Esophagus muscularis mucosa (tissue), 4 donors: Measurements from ENCODE around the gene TPCN1. TPM values are rescaled to one million over a fixed set of nuclear protein-coding genes. Genes with fewer than 3 reads are reported as not detected.
A peak's percentile ranks its signal among the peaks of the same experiment; 100 is the strongest.

Experiments used
- DNase-seq: peaks from one replicate; pipeline ENCODE4 v3.0.0-alpha.2; 2017; ENCODE audit errors: extremely low spot score
- H3K27ac ChIP-seq, 4 donors: fragments of 200-600 bp; sonication (generic); replicated peaks in 1 of 4; 1 replicate in 3 of 4; 2 replicates in 1 of 4; pipeline ENCODE4 v1.5.1; 2016 to 2019; ENCODE audit warnings: mild to moderate bottlenecking in 1 of 4
- H3K27me3 ChIP-seq, 4 donors: fragments of 200-600 bp; sonication (generic); one replicate each; pipeline versions ENCODE4 v1.5.1 to v1.6.0; 2016 to 2019
- H3K36me3 ChIP-seq, 4 donors: fragments of 200-600 bp; sonication (generic); one replicate each; pipeline ENCODE4 v1.5.1; 2016 to 2019
- H3K4me1 ChIP-seq, 4 donors: fragments of 200-600 bp; sonication (generic); one replicate each; pipeline ENCODE4 v1.5.1; 2016 to 2019
- H3K4me3 ChIP-seq, 4 donors: fragments of 200-600 bp; sonication (generic); 1 replicate in 2 of 4; 2 replicates in 2 of 4; pipeline ENCODE4 v1.5.1; 2016 to 2019; ENCODE audit warnings: mild to moderate bottlenecking in 4 of 4, moderate library complexity in 1 of 4
- H3K9me3 ChIP-seq, 4 donors: fragments of 200-600 bp; sonication (generic); 1 replicate in 3 of 4; 2 replicates in 1 of 4; pipeline ENCODE4 v1.5.1; 2016 to 2019
- CTCF ChIP-seq, 3 experiments: fragments of 200-600 bp in 2 of 3; fragments of 450-650 bp in 1 of 3; sonication (generic) in 2 of 3; IDR thresholded peaks; one replicate each; pipeline ENCODE4 v1.5.1; 2017 to 2019; ENCODE audit warnings: antibody characterized with exemption in 3 of 3, mild to moderate bottlenecking in 2 of 3, moderate library complexity in 1 of 3
- EP300 ChIP-seq: sonication (generic); formaldehyde crosslinking; IDR thresholded peaks from one replicate; pipeline ENCODE4 v1.6.1; 2017; ENCODE audit warnings: antibody characterized with exemption
- POLR2A ChIP-seq: fragments of 450-650 bp; IDR thresholded peaks from one replicate; pipeline ENCODE4 v1.6.1; 2017; ENCODE audit warnings: antibody characterized with exemption, moderate library complexity, mild to moderate bottlenecking, low read depth
- POLR2AphosphoS5 ChIP-seq, 2 donors: sonication (generic); formaldehyde crosslinking; IDR thresholded peaks; one replicate each; pipeline ENCODE4 v1.6.1; 2017; ENCODE audit warnings: antibody characterized with exemption in 2 of 2
- WGBS: methylation state at CpG from one replicate; pipeline ENCODE4 v1.1.5; 2018; 5-methylcytosine and 5-hydroxymethylcytosine counted together
- intact Hi-C: fragments of 100-400 bp; cut with DNase I; formaldehyde crosslinking; loops from one replicate; pipeline ENCODE4 v1.15.1; 2023
- total RNA-seq, 4 donors: library from RNA; depleted of rRNA; stranded (reverse); fragments of >200 nt; gene quantifications; one replicate each; pipeline versions ENCODE4 v1.1.0 to v1.2.1, GENCODE V29; 2016

Gene TPCN1
- total RNA-seq, 4 donors from 2014 or later, result 31.1 to 54.0 (median 34.5) TPM

GRCh38 chr12:113257564-113257963 lies 36.3 kb downstream of the TPCN1 start:
- TF ChIP-seq EP300 (no peak), POLR2A (no peak), POLR2AphosphoS5 (IDR thresholded peaks at IDR 0.05) (no peak), CTCF (IDR thresholded peaks at IDR 0.05) (no peak)
- Histone ChIP-seq H3K27ac (no peak overlapping the region), H3K4me1 (peaks cover 30 to 47% (median 41%) of the 10 kb centered on the region in 4 donors), H3K27me3 (no peaks in the 10 kb centered on the region), H3K4me3 (no peak overlapping the region), H3K36me3 (peaks cover 0 to 13% (median 10%) of the 10 kb centered on the region in 4 donors), H3K9me3 (peaks cover 0 to 14% (median 2%) of the 10 kb centered on the region in 4 donors)
- intact Hi-C loops, result no loop called here
- no peak for DNase-seq

- H3K9me3 ChIP-seq, result no peaks in the 10 kb centered on the region
- H3K4me1 ChIP-seq, result peaks cover 30 to 54% (median 43%) of the 10 kb centered on the region in 4 donors
- intact Hi-C loops, result no loop called here
- H3K4me3 ChIP-seq, result no peak overlapping the region
- no peak for TF ChIP-seq POLR2AphosphoS5 (IDR thresholded peaks at IDR 0.05)
- no peak for TF ChIP-seq EP300
- no peak for TF ChIP-seq POLR2A
- TF ChIP-seq CTCF (IDR thresholded peaks at IDR 0.05), result no peak
- 85% methylated on average over 5 of the region's 5 CpGs for WGBS
- H3K36me3 ChIP-seq, result peaks cover 0 to 15% (median 10%) of the 10 kb centered on the region in 4 donors
- peak overlapping the region; percentile 58 to 72 (median 63) for H3K27ac ChIP-seq
- no peaks in the 10 kb centered on the region for H3K27me3 ChIP-seq
- DNase-seq, result no peak
These were observed 38.9 kb downstream of the TPCN1 start for GRCh38 chr12:113260127-113260526.

GRCh38 chr12:113260636-113261300 lies 39.5 kb downstream of the TPCN1 start:
- intact Hi-C loops, result no loop called here
- whole genome bisulfite sequencing, result 85% methylated on average over 12 of the region's 12 CpGs

GRCh38 chr12:113261847-113262470 lies 40.7 kb downstream of the TPCN1 start:
- peaks cover 8 to 34% (median 25%) of the 10 kb centered on the region in 4 donors for H3K36me3 ChIP-seq

More at GRCh38 chr12:113260636-113261300, 39.5 kb downstream of the TPCN1 start:
- peak overlapping the region; percentile 58 to 72 (median 63) for H3K27ac ChIP-seq
- H3K4me1 ChIP-seq, result peaks cover 30 to 54% (median 43%) of the 10 kb centered on the region in 4 donors
- TF ChIP-seq POLR2A, result no peak
- no peak for TF ChIP-seq POLR2AphosphoS5 (IDR thresholded peaks at IDR 0.05)
- TF ChIP-seq EP300, result no peak
- TF ChIP-seq CTCF (IDR thresholded peaks at IDR 0.05), result no peak
- H3K27me3 ChIP-seq, result no peaks in the 10 kb centered on the region
- no peak for DNase-seq
- H3K9me3 ChIP-seq, result no peaks in the 10 kb centered on the region
- peaks cover 0 to 22% (median 13%) of the 10 kb centered on the region in 4 donors for H3K36me3 ChIP-seq
- H3K4me3 ChIP-seq, result no peak overlapping the region

More at GRCh38 chr12:113261847-113262470, 40.7 kb downstream of the TPCN1 start:
- Histone ChIP-seq H3K27me3 (no peaks in the 10 kb centered on the region), H3K4me1 (peaks cover 30 to 54% (median 43%) of the 10 kb centered on the region in 4 donors), H3K4me3 (no peak overlapping the region), H3K27ac (peak overlapping the region; percentile 6 to 72 (median 34)), H3K9me3 (no peaks in the 10 kb centered on the region)
- WGBS, result 82% methylated on average over 6 of the region's 6 CpGs
- no peak for TF ChIP-seq POLR2AphosphoS5 (IDR thresholded peaks at IDR 0.05)
- no peak for TF ChIP-seq CTCF (IDR thresholded peaks at IDR 0.05)
- TF ChIP-seq POLR2A, result no peak
- no peak for DNase-seq
- intact Hi-C loops, result no loop called here
